Activated CD8-positive, alpha-beta memory T cell treated with anti-CD3 and anti-CD28 coated beads, Interleukin-2, amount 50 U/mL, for 1 hour (primary cell): Measurements from ENCODE around the gene EDN2.

Experiments
- DNase-seq: peaks from one replicate; pipeline ENCODE4 v3.0.0-alpha.2; 2020; ENCODE audit errors: extremely low read depth

EDN2 gene

DNA sequence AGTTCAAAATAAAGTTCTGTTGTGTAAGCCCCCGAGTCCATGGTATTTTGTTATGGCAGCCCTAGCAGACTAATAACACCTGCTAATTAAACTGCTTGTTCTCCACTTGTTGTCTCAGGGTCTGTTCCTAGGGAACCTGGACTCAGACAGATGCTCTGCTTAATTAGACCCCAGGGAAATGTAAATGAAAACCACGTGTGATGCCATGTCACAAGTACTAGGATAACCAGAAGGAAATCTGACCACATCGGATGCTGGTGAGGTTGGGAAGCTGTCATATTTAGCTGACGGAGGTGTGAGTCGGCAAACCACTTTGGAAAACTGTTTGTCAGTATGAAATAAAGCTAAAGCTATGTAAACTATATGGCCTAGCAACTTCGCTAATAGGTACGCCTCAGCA lies 19.6 kb downstream of the EDN2 start:
- no peak for DNase-seq

- DNase-seq: no peak
These were observed 21.0 kb downstream of the EDN2 start for GRCh38 chr1:41463516-41463915.

DNA sequence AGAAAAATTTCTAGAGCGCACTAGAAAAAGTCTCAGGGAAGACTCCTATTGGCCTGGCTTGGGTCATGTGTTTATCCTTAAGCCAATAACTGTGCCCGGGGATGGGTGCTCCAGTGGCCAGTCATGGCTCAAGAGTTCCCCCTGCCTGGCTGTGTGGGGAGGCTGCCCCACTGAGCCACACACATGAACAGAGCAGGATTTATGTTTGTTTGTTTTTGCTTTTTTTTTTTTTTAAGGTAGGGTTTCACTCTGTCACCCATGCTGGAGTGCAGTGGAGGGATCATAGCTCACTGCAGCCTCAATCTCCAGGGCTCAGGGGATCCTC lies 21.8 kb downstream of the EDN2 start:
- no peak for DNase-seq

DNA sequence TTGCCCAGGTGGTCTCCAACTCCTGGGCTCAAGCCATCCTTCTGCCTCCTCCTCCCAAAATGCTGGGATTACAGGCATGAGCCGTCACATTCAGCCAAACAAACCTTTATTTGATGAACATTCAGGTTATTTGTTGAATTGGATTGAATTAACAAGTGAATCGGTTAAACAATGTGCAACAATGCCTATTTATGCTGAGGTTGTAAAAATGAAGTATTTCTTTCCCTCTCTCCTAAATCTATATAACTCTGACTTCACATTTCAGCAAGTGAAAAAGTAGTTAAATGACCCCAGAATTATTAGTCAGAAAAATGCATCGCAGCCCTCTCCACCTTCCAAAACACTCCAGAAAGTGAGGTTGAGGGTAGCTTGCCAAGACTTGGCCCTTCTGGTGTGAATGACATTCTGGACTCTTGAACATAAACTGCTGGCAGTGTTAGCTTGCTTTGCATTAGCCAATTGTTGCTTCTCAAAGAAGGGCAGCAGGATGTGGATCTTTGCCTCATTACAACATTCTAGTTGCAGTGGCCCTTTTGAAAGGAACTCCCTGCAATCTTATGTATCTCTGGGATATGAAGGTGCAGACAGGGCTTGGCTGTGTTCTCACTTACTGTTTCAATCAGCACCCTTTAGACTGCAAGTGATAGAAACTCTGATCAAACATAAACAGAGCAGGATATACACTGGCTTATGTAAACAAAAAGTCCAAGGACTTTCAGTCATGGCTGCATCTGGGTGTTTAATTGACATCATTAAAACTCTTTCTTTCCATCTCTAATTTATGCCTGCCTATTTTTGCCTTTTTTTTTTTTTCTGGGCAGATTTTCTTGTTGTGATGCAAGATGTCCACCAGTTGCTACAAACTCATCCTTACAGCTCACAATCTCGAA lies 22.4 kb downstream of the EDN2 start:
- no peak for DNase-seq

DNA sequence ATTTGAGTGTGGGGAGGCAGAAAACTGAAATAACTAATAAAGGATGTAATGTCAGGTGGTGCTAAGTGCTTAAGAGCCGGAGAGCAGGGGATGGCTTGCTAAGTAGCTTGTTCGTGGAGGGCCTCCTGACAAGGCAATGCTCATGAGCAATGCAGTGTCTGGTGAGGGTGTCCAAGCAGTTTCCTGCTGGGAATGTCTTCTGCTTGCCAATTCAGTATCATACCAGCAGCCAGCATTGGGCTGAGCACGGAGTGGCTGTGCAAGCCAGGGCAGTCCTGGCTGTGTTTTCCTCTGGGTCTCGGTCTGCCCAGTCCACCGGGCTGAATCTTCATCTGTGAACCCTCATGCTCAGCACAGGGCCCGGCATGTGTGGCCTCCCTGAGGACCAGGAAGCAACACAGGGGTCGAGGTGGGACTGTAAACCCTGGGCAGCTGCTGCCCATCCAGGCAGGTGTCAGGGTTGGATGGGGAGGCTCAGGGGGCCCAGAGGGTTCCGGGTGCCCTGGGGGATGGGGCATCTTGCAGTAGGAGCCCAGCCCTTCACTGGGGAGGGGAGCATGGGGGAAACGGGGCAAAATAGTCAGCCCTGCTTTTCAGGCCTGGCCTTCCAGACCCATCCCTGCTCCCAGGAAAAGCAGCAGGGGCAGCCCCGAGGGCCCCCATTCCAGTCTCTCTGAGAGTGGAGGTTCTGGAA lies 27.5 kb downstream of the EDN2 start:
- DNase-seq: no peak

- DNase-seq: no peak
These were observed 28.8 kb downstream of the EDN2 start for GRCh38 chr1:41455479-41456332.

- DNase-seq: no peak
These were observed 30.1 kb downstream of the EDN2 start for GRCh38 chr1:41454406-41454805.

GRCh38 chr1:41452704-41453290 lies 31.7 kb downstream of the EDN2 start:
- DNase-seq: no peak

DNA sequence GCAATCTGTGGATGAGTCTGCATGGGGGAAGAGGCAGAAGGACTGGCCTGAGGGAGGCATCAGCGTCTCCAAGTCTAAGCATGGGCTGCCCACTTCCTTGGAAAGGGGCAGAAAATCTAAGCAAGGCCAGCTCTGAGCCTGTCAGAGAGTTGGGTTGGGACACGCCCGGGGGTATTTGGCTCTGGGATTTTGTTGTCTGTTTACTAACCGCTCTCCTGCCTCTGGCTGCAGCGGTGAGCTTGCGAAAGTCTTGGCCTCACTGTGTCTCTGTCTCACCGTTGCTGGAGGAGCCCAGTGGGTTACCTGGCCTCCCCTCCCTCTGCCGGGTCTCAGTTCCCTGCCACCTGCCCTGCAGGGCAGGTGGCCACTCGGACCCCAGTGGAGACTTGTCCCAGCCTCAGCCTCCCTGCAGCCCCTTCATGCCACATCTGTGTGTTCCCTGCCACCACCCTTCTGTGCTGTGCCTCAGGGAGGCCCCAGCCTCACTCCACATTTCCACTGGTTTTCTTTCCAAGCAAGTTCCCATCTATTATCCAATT lies 33.7 kb downstream of the EDN2 start:
- no peak for DNase-seq

DNA sequence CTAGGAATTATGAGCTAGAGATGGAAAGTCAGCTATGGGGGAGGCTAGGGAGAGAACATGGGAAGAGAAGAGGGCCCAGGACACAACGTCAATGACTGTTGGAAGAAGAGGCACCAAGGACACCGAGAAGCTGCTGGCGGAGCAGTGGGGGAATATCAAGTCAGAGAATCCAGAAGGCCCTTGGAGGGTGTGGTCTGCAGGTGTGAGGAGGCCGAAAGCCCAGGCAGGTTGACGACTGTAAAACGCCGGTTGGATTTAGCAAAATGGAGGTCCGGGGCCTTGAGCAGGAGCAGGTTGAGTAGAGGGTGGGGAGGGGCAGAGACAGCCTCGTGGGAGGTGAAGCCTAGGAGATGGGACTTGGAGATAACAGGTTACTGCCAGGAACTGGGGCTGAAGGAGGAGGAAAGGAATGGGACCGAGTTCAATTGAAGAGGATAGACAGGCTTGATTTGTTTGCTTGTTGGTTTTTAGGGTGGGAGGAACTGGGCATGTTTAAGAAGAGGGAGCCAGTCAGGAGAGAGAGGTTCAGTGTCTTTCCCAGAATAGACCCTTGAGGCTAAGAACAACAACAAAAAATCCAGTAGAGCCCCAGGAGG lies 35.1 kb downstream of the EDN2 start:
- DNase-seq: no peak

- no peak for DNase-seq
These were observed 35.7 kb downstream of the EDN2 start for GRCh38 chr1:41448821-41449220.

GRCh38 chr1:41447995-41448770 lies 36.3 kb downstream of the EDN2 start:
- no peak for DNase-seq

- DNase-seq: no peak
These were observed 37.5 kb downstream of the EDN2 start for GRCh38 chr1:41446851-41447610.

- DNase-seq: no peak
These were observed 39.7 kb downstream of the EDN2 start for GRCh38 chr1:41444785-41445184.

- DNase-seq: no peak
These were observed 40.2 kb downstream of the EDN2 start for GRCh38 chr1:41444246-41444645.

DNA sequence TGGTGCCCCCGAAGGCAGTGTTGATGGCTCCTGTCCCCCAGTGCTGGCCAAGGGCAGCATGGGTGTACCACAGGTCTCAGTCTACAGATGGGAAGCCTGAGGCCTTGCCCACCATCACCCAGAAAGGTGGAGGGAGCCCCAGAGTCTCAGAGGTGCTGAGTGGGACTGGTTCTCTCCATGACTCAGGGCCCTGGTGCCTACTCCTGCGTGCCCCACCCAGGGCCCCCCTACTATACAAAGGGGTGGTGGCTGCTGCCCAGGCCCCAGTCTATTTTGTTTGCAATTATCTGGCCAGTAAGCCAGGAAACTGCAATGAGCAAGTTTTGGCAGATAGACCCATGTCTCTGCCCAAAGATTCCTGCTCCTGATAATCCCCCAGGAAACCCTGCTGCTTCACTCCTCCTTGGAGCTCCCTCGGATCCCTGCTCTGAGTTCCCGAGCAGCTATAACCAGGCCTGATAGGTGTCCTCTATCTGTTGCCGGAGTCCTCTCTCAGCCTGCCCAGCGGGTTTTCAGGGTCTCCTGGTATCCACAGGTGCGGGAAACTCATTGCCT lies 41.7 kb downstream of the EDN2 start:
- DNase-seq: no peak

DNA sequence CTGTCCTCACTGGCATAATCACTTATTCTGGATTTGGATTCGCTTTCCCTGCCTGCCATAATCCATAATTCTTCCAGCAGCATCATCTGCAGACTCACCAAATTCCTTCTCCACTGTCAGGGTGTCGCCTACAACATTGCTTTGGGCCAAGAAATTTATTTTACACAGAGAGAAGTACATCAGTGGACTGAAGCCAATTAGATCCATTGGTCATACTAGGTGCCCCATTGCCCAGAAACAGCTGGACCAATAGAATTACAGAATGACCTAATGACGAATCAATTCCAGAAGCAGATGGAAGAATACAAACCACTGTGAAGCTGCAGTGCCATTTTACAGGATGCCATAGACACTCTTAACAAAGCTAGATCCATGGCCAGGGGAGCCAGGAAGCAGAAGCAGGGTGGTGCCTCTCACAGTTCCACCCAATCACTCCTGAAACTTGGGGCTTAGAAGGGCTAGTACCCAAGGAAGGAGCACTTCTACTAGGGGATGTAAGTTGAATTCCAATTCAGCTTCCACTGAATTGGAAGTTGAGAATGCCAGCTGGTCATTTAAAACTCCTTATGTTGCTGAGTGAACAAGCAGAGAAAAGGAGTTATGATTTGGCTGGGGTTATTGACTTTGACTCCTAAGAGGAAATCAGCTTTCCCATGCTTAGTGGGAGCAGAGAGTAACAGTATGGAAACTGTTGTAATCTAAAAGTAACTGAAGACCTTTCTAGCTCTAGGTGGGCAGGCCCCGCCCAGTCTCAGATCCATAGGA lies 44.0 kb downstream of the EDN2 start:
- DNase-seq: no peak

GRCh38 chr1:41439234-41439633 lies 45.2 kb downstream of the EDN2 start:
- no peak for DNase-seq

DNA sequence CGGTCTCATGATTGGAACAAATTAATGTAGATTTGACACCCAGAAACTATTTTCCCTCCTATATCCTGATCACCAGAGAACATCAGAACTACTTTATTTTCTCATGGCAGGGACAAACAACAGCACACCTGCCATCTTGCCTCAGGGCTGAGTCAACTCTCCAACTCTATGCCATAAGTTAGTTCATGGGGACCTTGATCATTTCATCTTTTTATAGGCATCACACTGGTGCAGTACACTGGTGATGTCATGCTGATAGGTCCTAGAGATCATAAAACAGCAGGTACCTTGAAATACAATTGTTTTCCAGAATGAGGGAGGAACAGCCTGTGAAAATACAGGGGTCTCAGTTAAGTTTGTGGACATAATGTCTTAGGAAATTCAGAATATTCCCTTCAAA lies 45.8 kb downstream of the EDN2 start:
- no peak for DNase-seq
